MCF 10A (cell line): ENCODE data around the gene GRIK2. TPM values are rescaled to one million over a fixed set of nuclear protein-coding genes. Genes with fewer than 3 reads are reported as not detected.

Experiments
- BruUV-seq: library from RNA; stranded (reverse); fragments of 400-500 nt; replicated peaks from 2 replicates; lab custom pipeline; 2021; lab: Mats Ljungman, UMichigan
- CTCF ChIA-PET: fragments of 300-600 bp; sonication (Branson Sonifier 250); formaldehyde crosslinking; extraction: SDS; loops from one replicate; lab custom pipeline; 2021; ENCODE audit warnings: antibody characterized with exemption, inconsistent platforms; lab: Yijun Ruan, JAX
- POLR2A ChIA-PET: fragments of 300-600, 350-650 bp; sonication (Branson Sonifier 250); formaldehyde crosslinking; extraction: SDS; loops from one replicate; lab custom pipeline; 2020; ENCODE audit warnings: antibody characterized with exemption, inconsistent platforms; lab: Yijun Ruan, JAX
- DNase-seq: peaks from one replicate; pipeline ENCODE4 v3.0.0-alpha.2; 2018; ENCODE audit not compliant: unreplicated experiment
- H3K27ac Mint-ChIP-seq: one replicate; pipeline ENCODE4 v1.8.0; 2022; ENCODE audit warnings: mild to moderate bottlenecking, low read depth, mixed read lengths; ENCODE audit not compliant: unreplicated experiment
- H3K27me3 Mint-ChIP-seq: one replicate; pipeline ENCODE4 v1.8.0; 2022; ENCODE audit warnings: mixed read lengths; ENCODE audit not compliant: insufficient read depth, unreplicated experiment
- H3K36me3 Mint-ChIP-seq: one replicate; pipeline ENCODE4 v1.8.0; 2022; ENCODE audit warnings: mild to moderate bottlenecking, moderate library complexity, mixed read lengths; ENCODE audit not compliant: insufficient read depth, unreplicated experiment
- H3K4me1 Mint-ChIP-seq: one replicate; pipeline ENCODE4 v1.8.0; 2022; ENCODE audit warnings: mixed read lengths; ENCODE audit not compliant: insufficient read depth, unreplicated experiment
- H3K4me3 Mint-ChIP-seq: one replicate; pipeline ENCODE4 v1.8.0; 2022; ENCODE audit warnings: mild to moderate bottlenecking, moderate library complexity, mixed read lengths; ENCODE audit not compliant: unreplicated experiment
- H3K9me3 Mint-ChIP-seq: one replicate; pipeline ENCODE4 v1.8.0; 2022; ENCODE audit warnings: mixed read lengths; ENCODE audit not compliant: unreplicated experiment
- CTCF ChIP-seq: fragments of 200-600 bp; IDR thresholded peaks from one replicate; pipeline ENCODE4 v1.8.0; 2022; ENCODE audit warnings: antibody characterized with exemption, mild to moderate bottlenecking; ENCODE audit not compliant: unreplicated experiment
- intact Hi-C: fragments of 100-400 bp; cut with micrococcal nuclease; formaldehyde crosslinking; loops from 2 replicates; pipeline ENCODE4 v1.14.1; 2022
- total RNA-seq: library from RNA; stranded (reverse); gene quantifications from 2 replicates; pipeline ENCODE4 v1.2.3, GENCODE V29; 2022

GRIK2 gene
- total RNA-seq, 1 experiment from 2014 or later, result 0.89 TPM

GRCh38 chr6:101921829-101922450, 528.4 kb downstream of the GRIK2 start:
- Mint-ChIP-seq H3K9me3 (no peaks in the 10 kb centered on the region), H3K4me1 (no peaks in the 10 kb centered on the region), H3K36me3 (no peaks in the 10 kb centered on the region), H3K27me3 (no peaks in the 10 kb centered on the region), H3K27ac (no peak overlapping the region), H3K4me3 (no peak overlapping the region)
- no peak for DNase-seq
- BruUV-seq, result no TSS peak
- no peak for TF ChIP-seq CTCF
- intact Hi-C loops, result no loop called here
- ChIA-PET CTCF (no interaction called here), POLR2A (no interaction called here)

GRCh38 chr6:101926149-101926925, 532.8 kb downstream of the GRIK2 start:
- Mint-ChIP-seq H3K36me3 (no peaks in the 10 kb centered on the region), H3K4me3 (no peak overlapping the region), H3K27ac (no peak overlapping the region), H3K9me3 (no peaks in the 10 kb centered on the region), H3K4me1 (peaks cover 1% of the 10 kb centered on the region), H3K27me3 (no peaks in the 10 kb centered on the region)
- TF ChIP-seq CTCF, result no peak
- CTCF ChIA-PET, result no interaction called here
- intact Hi-C loops, result no loop called here
- POLR2A ChIA-PET, result no interaction called here
- no peak for DNase-seq
- BruUV-seq, result no TSS peak

DNA sequence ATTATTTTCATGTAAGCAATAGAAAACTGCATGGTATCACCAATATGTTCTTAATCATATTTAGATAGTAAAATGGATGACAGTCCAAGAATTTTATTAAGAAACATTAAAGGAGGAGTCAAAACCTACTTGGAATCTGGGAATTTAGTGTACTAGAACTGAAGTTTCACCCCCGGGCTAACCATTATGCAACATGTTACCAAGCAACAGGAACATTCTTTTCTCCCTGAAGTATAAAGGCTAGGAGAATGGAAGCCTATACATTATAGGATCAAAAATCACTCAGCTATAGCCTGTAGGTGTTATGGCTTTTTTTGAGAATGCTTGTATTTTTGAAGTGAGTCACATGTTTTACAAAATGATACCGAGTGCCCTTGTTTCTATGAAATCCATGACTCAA, 538.3 kb downstream of the GRIK2 start:
- Mint-ChIP-seq H3K27me3 (no peaks in the 10 kb centered on the region), H3K27ac (peak overlapping the region; percentile 40), H3K9me3 (no peaks in the 10 kb centered on the region), H3K4me1 (peaks cover 22% of the 10 kb centered on the region), H3K4me3 (no peak overlapping the region), H3K36me3 (no peaks in the 10 kb centered on the region)
- ChIA-PET POLR2A (no interaction called here), CTCF (interaction anchor here (0.6 to 0.8 kb wide), 3 partner anchors 98 to 686 kb away, joined by 3 read pairs; no protein-coding TSS in a partner anchor)
- peak; percentile 69 for DNase-seq
- intact Hi-C loops, result no loop called here
- TF ChIP-seq CTCF, result no peak
- no TSS peak for BruUV-seq

- Mint-ChIP-seq H3K9me3 (no peaks in the 10 kb centered on the region), H3K27ac (peak overlapping the region; percentile 40), H3K4me3 (no peak overlapping the region), H3K4me1 (peaks cover 28% of the 10 kb centered on the region), H3K36me3 (no peaks in the 10 kb centered on the region), H3K27me3 (no peaks in the 10 kb centered on the region)
- TF ChIP-seq CTCF, result no peak
- no TSS peak for BruUV-seq
- POLR2A ChIA-PET, result no interaction called here
- CTCF ChIA-PET, result interaction anchor here (0.6 kb wide), 1 partner anchor 344 kb away, joined by 3 read pairs; no protein-coding TSS in a partner anchor
- no peak for DNase-seq
- intact Hi-C loops, result no loop called here
These were observed 539.2 kb downstream of the GRIK2 start for GRCh38 chr6:101932704-101933103.
